GM21723 (cell line): ENCODE results near the gene SLC35E1.
"Not testable (repeated sequence)": the region's sequence is repeated elsewhere in the genome, so short reads cannot be mapped to it uniquely, and the experiment has no call there.

Source experiments
- ATAC-seq: cut with Tn5 transposase; IDR thresholded peaks from one replicate; pipeline ENCODE4 v1.9.1; 2021; ENCODE audit warnings: mild to moderate bottlenecking, moderate library complexity; ENCODE audit not compliant: unreplicated experiment

SLC35E1 gene

DNA sequence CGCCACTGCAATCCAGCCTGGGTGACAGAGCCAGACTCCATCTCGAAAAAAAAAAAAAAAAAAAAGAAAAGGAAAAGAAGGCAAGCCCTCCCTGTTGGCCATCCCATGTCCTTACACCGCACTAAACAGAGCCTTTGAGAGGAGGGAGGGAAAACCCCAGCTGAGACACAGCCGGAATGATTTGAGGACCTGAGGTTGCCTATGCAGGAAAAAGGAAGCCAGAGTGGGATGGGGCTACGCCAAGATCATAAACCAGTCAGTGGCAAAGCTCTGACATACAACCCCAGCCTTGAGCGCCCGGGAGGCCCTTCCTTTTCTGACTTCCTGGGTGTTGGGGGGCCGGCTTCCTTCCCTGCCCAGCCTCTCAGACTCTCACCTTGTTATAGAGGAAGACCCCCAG lies 17.4 kb downstream of the SLC35E1 start:
- no peak for ATAC-seq

DNA sequence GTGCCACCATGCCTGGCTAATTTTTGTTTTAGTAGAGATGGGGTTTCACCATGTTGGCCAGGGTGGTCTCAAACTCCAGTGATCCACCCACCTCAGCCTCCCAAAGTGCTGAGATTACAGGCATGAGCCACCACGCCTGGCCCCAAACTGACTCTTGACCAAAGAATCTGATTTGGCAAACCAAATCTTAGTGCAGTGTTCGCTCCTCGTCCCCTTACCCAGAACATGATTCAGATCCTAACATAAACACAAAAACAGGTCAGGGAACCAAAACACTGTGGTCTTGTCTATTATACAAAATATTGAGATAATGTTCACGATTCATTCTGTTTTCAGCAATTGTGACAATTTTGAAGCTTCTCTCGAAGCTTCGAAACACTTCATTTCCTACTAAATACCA lies 20.3 kb downstream of the SLC35E1 start:
- not testable (repeated sequence) for ATAC-seq

DNA sequence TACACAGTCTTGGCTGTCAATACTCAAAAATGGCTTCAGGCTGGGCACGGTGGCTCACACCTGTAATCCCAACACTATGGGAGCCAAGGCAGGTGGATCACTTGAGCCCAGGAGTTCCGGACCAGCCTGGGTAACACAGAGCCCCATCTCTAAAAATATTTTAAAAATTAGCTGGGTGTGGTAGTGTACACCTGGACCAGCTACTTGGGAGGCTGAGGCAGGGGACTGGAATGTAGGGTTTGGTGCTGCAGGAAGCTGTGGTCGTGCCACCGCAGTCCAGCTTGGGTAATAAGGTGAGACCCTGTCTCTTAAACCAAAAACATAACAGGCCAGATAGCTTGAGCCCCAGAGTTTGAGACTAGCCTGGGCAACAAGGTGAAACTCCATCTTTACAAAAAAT lies 23.3 kb downstream of the SLC35E1 start:
- no peak for ATAC-seq

DNA sequence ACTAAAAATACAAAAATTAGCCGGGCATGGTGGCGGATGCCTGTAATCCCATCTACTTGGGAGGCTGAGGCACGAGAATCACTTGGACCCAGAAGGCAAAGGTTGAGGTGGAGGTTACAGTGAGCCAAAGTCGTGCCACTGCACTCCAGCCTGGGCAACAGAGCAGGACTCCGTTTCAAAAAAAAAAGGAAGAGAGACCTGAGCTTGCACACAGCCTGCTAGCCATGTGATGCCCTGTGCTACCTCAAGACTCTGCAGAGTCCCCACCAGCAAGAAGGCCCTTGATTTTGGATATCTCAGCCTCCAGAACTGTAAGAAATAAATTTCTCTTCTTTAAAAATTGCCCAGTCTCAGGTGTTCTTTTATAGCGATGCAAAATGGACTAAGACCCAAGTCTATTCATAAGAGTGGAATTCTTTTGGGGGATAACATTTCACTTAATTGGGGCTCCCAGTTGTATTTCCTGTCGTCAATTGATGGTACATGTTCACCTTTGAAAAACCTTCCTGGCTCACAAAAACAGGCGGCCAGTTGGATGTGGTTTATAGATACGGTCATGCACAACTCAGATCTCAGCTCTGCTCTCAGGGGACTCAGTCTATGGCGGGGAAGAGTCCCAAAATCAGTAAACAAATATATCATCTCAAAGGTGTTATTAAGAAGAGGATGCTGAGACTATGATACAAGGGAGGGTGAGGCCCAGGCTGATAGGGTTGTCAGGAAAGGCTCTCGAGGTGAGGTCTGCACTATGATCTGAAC lies 27.6 kb downstream of the SLC35E1 start:
- ATAC-seq = no peak

DNA sequence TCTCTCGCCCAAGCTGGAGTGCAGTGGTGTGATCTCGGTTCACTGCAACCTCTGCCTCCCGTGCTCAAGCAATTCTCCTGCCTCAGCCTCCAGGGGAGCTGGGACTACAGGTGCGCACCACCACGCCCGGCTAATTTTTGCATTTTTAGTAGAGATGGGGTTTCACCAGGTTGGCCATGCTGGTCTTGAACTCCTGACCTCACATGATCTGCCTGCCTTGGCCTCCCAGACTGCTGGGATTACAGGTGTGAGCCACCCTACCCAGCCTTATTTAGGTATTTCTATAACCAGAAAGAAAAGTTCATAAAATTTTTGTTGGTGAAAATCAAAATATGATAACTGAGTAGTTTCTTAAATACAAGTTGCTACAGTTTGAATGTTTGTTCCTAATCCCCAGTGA lies 28.5 kb downstream of the SLC35E1 start:
- not testable (repeated sequence) for ATAC-seq

DNA sequence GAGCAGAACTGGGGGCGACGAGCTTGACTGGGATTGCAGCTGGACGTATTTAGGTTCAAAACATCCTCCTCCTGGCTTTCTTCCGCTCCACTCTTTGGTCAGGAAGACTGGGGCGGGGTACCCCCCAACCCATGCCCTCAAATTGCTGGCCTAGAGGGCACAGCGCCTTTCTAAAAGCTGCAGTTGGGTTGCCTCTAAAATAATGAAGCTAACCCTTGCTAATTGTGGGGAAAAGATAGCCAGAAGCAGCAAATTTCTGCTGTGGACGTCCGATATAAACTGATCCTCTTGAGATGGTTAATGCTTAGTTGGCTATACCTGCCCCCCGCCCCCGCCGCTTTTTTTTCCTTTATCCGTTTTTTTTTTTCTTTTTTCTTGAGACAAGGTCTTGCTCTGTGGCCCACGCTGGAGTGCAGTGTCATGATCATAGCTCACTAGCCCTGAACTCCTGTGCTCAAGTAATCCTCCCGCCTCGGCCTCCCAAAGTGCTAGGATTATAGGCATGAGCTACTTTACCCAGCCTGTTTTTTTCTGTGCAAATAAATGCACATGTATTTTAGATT lies 29.2 kb downstream of the SLC35E1 start:
- no peak for ATAC-seq

DNA sequence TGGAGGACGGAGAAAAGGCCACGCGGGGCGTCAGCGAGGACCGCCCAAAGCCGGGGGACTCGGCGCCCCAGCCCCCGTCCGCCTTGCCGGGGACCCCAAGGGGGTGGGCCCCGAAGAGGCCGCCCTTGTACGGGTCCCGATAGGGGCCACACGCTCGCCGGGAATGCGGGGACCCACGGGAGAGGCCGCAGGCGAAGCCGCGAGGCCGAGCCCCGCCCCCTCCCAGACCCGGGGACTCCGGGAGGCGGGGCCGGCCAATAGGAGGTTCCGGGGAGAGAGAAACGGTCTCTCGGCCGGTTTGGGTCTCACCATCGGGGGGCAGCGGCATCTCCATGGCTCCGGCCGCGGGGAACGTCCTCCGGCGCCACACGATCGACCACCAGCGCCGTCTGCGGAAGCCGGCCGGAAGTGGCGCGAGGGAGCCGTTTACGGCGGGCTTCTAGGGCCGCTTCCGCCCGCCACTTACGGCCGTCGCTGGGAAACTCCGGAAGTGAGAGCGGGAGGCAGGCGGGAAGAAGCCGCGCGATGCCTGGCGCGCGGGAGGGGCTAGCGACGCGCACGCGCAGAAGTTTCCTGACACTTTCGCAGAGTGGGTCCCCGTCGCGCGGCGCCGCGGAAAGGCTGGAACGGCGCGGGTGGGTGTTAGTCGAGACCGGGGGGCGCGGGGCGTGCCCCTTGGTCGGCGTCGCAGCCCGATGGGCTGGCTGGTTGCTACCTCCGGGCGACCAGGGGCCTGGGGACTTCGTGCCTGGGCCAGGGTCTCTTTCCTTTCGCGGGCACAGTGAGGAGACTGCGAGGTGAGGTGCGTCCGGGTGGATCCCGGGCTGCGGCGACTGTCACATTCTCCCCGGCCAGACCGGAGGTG lies 29.9 kb downstream of the SLC35E1 start, which contains the start of gene CHERP:
Gene CHERP, minus strand, starts transcription at position 393 of the 865 bp plus-strand sequence. Its CDS starts 59 bp downstream, at position 334.
- ATAC-seq = peak; percentile 62

DNA sequence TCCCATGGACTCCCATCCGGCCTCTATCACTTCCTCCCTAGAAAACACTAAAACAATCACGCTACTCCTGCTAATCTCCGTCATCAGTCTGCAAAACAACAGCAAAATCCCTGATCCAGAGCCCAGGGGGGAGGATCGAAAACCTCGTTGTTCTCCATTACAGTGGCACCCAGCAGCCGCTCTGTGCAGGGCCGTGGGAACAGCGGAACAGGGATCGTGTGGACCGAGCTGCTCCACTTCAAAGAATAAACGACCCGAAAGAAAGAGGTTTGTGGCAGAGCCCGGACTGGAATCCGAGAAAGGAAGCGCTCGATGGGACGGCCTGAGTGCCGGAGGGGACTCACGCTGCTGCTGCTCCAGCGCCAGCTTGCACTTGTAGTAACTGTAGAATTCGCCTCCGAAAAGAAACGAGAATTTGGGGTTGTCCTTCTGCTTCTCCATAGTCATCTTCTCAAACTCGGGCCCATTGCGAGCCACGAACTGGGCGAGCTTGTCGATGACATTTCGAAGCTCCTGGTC lies 30.6 kb downstream of the SLC35E1 start:
- peak; percentile 7 for ATAC-seq

DNA sequence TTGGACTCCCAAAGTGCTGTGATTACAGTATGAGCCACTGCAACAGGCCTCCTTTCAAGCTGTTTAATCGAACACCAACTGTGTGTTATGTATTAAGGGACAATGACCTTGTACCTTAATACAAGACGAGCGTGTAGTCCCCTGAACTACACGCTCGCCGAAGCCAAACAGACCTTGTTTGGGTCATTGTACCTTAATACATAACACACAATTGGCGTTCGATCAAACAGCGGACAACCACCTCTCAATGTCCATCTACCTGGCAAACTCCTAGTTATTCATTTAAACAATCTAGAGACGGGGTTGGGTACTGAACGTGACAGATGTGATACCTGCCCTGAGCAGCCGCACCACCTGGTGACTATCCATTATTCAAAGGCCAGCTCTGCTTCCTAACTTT lies 31.3 kb downstream of the SLC35E1 start:
- no peak for ATAC-seq

DNA sequence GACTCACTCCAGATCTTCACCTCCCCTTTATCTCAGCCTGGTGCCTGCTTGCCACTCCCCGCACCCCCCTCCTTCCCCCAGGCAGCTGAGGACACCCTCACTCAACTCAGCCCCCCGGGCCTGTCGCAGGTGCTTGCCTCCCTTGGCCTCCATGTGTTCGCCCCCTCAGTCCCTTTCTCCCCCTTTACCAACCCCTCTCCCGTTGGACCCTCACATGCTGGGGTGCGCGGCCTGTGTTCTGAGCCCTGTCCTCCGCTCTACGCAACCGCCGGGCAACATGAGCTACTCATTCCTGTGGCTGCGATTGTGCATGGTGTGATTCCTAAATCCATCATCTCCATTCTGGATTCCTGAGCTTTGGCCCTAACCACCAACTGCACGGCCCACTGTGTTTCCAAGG lies 35.1 kb downstream of the SLC35E1 start:
- no peak for ATAC-seq

DNA sequence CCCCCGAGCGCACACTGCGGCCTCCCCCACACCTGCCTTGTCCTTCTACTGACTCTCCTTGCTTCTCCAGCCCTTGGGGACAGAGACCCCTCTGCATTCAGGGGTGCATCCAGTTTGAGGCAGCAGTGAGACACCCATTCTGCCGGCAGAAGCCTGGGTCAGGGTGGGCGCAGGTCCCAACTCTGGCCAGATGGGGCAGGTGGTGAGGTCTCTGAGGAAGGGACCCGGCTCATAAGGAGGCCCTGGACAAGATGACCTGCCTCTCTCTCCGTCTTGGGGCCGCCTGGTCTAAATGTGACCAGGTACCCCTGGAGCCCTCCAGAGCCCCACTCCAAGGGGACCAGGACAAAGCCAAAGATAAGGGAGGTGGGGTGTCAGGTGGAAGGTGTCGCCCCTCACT lies 36.1 kb downstream of the SLC35E1 start:
- ATAC-seq = no peak

DNA sequence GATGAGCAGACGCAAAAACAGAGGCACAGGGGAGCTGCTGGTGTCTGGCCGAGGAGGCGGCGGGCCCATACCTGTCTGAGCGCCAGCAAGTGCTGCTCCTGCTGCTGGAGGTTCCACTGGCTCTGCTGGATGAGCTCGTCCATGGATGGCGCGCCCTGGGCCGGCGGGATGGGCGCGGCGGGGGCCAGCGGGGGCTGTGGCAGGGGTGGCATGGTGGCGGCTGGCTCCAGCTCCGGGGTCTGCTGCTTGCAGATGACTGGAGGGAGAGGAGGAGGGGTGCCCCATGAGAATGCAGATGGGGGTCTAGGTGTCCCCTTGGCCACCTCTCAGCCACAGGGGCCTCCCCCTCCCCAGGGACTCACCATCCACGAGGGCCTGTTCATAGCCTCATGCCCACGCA lies 36.8 kb downstream of the SLC35E1 start:
- no peak for ATAC-seq

DNA sequence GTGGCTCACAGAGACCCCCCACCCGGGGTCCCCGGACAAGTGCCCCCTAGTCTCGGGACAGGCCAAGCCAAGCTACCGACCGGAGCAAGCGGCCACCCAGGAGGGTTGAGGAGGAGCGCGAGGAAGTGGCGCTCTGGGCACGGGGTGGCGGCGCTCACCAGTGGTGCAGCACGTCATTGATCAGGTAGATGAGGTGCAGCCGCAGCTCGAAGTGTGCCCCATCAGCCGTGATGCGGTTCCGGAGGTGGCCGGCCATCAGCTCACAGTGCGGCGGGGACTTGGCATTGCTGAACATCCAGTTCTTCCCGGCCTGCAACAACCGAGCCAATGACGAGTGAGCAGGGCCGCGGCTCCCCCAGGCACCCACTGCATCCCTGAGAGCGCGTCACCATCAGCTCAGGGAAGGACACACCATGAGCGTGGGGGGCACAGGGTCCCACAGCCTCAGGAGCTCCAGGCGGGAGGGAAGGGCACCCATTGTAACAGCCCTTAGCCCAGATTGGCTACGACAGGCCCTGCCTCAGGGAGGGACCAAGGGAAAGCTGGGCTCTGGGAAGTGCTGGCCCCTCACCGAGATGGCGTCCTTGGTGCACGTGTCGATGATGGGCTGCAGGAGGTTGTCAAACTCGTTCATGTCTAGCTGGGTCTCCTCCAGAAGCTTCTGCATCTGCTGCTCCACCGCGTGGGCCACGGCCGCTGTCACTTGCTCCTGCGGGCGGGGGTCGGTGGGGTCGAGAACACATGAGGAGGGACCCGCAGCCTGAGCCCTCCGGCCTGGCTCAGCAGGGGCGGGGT lies 39.6 kb downstream of the SLC35E1 start:
- ATAC-seq = no peak

DNA sequence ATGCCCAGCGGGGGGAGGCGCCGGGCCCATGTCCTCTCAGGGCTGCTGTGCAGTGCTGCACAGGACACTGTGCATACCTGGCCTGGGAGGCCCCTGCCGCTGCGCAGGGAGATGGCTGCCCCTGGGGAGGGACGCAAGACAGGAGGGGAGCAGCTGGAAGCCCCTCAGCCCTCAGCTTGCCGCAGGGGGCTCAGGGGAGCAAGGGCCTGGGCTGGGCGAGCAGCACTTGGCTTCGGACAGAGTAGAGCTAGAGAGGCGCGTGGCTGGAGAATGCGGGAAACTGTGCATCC lies 40.9 kb downstream of the SLC35E1 start:
- no peak for ATAC-seq

DNA sequence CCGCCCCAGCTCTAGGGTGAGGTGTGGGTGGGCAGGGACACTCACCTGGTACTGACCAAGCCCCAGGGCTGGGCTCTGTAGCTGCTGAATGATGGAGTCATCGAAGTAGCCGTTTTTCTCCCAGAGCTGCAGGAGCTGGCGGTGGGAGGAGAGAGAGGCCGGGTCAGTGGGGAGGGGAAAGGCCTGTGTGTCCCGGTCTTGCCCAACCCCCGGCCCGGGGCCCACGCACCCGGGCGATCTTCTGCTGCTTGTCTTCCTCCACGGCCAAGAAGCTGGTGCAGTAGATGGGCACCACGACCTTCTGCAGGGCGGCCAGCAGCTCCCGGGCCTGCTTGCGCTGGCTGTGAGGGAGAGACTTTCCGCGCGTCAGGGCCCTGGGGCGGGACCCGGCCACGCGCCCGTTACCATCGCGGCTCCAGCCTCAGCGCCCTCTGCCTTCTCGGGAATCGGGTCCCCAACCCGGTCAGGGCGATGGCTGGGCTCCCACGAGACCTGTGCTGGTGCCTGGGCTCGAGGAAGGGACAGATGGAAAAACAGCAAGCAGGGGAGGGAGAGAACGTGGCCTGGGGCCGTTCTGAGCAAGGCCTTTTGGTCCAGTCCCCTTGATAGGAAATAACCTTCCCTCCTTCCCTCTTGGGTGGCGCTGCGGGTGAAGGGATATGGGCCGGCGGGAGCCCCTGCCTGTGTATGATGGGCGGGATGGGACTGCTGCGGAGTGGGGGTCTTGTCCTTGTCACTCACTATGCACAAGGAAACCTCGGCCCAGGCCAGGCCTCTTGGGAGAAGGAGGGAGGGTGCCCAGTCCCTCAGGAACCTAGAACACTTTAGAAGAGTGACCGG lies 41.5 kb downstream of the SLC35E1 start:
- ATAC-seq = no peak

DNA sequence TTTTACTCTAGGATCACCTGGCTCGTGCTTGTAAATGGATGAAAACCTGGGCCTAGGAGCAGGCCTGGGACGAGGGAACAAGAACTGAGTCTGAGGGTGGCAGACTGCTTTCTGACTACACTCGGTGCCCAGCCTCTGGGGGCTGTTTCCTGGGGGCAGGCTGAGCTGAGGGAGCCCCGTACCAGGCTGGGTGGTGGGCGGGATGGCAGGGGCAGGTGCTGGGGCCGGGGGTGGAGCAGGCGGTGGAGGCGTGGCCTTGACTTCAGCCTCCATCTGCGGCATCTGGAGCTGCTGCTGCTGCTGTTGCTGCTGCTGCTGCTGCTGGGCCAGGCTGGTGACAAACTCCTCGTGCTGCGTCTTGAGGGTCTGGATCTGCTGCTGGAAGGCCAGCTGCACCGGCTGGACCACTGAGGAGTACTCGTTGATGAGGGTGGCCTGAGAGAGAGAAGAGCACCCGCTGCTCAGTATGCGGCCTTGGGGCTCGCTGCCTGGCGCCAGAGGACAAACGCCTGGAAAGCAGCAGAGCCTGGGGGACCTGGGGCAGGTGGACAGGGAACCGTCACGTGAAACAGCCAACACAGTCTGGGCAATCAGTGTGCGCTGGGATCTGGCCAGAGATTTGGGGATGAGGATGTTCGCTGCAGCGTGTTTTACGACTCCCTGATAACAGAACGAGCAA lies 42.6 kb downstream of the SLC35E1 start:
- ATAC-seq = no peak

DNA sequence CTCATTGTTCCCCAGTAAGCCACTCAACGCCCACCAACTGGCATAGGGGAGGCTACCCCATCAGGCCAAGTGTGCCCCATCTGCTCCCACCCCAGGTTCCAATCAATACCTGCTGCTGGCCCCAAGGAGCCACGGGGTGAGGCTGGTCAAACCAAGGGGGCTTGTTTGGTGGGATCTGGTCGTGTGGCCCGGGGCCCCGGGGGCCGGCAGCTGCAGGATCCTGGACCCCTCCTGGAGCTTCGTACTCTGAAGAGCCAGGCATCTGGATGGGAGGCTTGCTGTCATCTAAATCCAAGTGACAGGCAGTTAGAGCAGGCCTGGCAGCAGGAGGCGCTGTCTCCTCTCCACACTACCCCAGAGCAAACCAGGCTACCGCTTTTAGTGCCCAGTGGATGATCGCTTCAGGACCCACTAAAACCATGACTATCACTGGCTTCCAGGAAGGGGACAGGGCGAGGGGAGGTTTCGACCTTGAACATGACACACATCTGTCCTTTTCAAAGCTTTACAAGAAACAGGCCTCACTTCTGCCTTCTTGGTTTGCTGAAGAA lies 44.2 kb downstream of the SLC35E1 start:
- ATAC-seq = no peak

DNA sequence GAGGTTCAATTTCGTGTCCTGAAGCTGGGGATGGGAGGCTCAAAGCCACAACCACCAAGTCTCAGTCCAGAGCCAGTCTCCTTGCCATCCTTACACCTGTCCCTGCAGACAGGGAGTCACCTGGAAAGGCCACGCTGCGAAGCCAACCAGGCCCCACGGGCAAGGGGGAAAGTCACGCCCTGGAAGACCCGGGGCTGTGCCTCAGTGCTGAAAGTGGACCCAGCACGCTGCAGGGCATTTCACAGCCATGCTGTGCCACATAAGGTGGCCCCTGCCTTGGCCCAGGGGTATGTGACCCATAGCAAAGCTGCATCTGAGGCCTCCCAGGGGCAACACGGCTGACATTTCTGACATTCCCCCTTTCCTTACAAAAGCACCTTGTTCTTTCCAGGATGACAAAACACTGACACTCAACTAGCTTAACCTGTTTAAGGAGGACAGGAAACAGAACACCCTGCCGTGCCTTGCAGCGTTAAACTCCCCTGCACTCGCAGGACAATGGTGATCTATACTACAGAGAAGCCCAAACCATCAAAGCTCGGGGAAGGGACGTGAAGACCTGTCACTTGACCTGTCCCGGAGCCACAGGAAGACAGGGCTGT lies 44.8 kb downstream of the SLC35E1 start:
- no peak for ATAC-seq
